Cortex of kidney (tissue), 1 donor: ENCODE measurements around the gene DENND10.
"Not testable (repeated sequence)": the region's sequence is repeated elsewhere in the genome, so short reads cannot be mapped to it uniquely, and the experiment has no call there.

Source experiments
- DNase-seq: peaks from one replicate; lab custom pipeline; 2025; lab: John Stamatoyannopoulos, UW

Gene DENND10

GRCh38 chr10:119132521-119133345 is 28.8 kb downstream of the DENND10 start:
- DNase-seq, result no peak

GRCh38 chr10:119133949-119134348 is 30.0 kb downstream of the DENND10 start:
- DNase-seq, result no peak

GRCh38 chr10:119135513-119135881 is 31.6 kb downstream of the DENND10 start:
- DNase-seq, result no peak

GRCh38 chr10:119136084-119136483 is 32.2 kb downstream of the DENND10 start:
- no peak for DNase-seq

GRCh38 chr10:119137878-119138277 is 34.0 kb downstream of the DENND10 start:
- DNase-seq, result not testable (repeated sequence)

GRCh38 chr10:119138346-119139306 is 34.7 kb downstream of the DENND10 start:
- DNase-seq, result no peak

GRCh38 chr10:119139464-119140067 is 35.7 kb downstream of the DENND10 start:
- no peak for DNase-seq

- DNase-seq, result no peak
Observed at GRCh38 chr10:119140603-119141245, 36.8 kb downstream of the DENND10 start.

GRCh38 chr10:119143657-119144056 is 39.7 kb downstream of the DENND10 start:
- DNase-seq, result no peak

- no peak for DNase-seq
Observed at GRCh38 chr10:119149157-119149556, 45.2 kb downstream of the DENND10 start.

- DNase-seq, result no peak
Observed at GRCh38 chr10:119149729-119150128, 45.8 kb downstream of the DENND10 start.

GRCh38 chr10:119151601-119152000 is 47.7 kb downstream of the DENND10 start:
- not testable (repeated sequence) for DNase-seq

GRCh38 chr10:119153041-119153440 is 49.1 kb downstream of the DENND10 start:
- DNase-seq, result no peak

GRCh38 chr10:119153661-119154060 is 49.7 kb downstream of the DENND10 start:
- DNase-seq, result no peak

- DNase-seq, result no peak
Observed at GRCh38 chr10:119159332-119159731, 55.4 kb downstream of the DENND10 start.

GRCh38 chr10:119161680-119162451 is 58.0 kb downstream of the DENND10 start:
- no peak for DNase-seq

- DNase-seq, result no peak
Observed at GRCh38 chr10:119162452-119163092, 58.7 kb downstream of the DENND10 start.

GRCh38 chr10:119165171-119166117 is 61.5 kb downstream of the DENND10 start, which contains the start of gene SFXN4:
Gene SFXN4, minus strand, starts transcription at chr10:119165714. Its CDS starts 67 bp downstream, at chr10:119165647.
- no peak for DNase-seq

- no peak for DNase-seq
Observed at GRCh38 chr10:119166118-119166500, 62.2 kb downstream of the DENND10 start.
